Keratinocyte (primary cell): ENCODE data around the gene MARCHF3.
"Not testable (repeated sequence)": the region's sequence is repeated elsewhere in the genome, so short reads cannot be mapped to it uniquely, and the experiment has no call there.

Source experiments
- EZH2 ChIP-seq: IDR thresholded peaks from one replicate; pipeline ENCODE4 v1.6.1; 2012; ENCODE audit warnings: inconsistent platforms, mild to moderate bottlenecking, low read length, moderate library complexity
- TF ChIP-seq, protein P1 (sequence below), 3 experiments: IDR thresholded peaks in 1 of 3; conservative IDR thresholded peaks in 1 of 3; optimal IDR thresholded peaks in 1 of 3; 2 replicates in 2 of 3; 3 replicates in 1 of 3; pipeline versions ENCODE3 to v1.5.1; 2011; ENCODE audit warnings: low read length in 3 of 3, mild to moderate bottlenecking in 3 of 3, moderate library complexity in 2 of 3, control low read depth in 1 of 3, inconsistent platforms in 1 of 3; ENCODE audit not compliant: insufficient read depth in 2 of 3; ENCODE audit errors: extremely low read depth in 1 of 3

DNA sequence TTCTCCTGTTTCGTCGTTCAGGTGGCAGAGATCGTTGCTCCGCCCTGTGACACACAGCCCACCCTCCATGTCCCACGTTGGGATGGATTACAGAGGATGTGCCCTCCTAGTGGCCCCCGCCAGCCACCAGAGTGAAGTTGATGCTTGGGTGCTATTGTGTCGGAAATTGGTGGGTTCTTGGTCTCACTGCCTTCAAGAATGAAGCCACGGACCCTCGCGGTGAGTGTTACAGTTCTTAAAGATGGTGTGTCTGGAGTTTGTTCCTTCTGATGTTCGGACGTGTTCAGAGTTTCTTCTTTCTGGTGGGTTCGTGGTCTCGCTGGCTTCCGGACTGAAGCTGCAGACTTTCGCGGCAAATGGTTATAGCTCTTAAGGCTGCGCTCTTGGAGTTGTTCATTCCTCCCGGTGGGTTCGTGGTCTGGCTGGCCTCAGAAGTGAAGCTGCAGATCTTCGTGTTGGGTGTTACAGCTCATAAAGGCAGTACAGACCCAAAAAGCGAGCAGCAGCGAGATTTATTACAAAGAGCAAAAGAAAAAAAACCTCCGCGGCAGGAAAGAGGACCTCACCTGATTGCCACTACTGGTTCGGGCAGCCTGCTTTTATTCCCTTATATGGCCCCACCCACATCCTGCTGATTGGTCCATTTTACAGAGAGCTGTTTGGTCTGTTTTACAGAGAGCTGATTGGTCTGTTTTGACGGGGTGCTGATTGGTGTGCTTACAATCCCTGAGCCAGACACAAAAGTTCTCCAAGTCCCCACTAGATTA lies 176.6 kb downstream of the MARCHF3 start:
- TF ChIP-seq, protein P1, sequence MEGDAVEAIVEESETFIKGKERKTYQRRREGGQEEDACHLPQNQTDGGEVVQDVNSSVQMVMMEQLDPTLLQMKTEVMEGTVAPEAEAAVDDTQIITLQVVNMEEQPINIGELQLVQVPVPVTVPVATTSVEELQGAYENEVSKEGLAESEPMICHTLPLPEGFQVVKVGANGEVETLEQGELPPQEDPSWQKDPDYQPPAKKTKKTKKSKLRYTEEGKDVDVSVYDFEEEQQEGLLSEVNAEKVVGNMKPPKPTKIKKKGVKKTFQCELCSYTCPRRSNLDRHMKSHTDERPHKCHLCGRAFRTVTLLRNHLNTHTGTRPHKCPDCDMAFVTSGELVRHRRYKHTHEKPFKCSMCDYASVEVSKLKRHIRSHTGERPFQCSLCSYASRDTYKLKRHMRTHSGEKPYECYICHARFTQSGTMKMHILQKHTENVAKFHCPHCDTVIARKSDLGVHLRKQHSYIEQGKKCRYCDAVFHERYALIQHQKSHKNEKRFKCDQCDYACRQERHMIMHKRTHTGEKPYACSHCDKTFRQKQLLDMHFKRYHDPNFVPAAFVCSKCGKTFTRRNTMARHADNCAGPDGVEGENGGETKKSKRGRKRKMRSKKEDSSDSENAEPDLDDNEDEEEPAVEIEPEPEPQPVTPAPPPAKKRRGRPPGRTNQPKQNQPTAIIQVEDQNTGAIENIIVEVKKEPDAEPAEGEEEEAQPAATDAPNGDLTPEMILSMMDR (optimal IDR thresholded peaks at IDR 0.05 in 1 of 3, IDR thresholded peaks at IDR 0.05 in 1 of 3, conservative IDR thresholded peaks at IDR 0.05 in 1 of 3; ENCODE audit: extremely low read depth in 1 of 3, insufficient read depth in 2 of 3, low read length in 3 of 3) = not testable (repeated sequence)
- TF ChIP-seq EZH2 = not testable (repeated sequence)
